NCI-H1092 treated with DMSO at 0.1 percent for 48 hours (cell line): ENCODE results near the gene THG1L.
"Not testable (repeated sequence)": the region's sequence is repeated elsewhere in the genome, so short reads cannot be mapped to it uniquely, and the experiment has no call there.

Experiments
- DNase-seq: peaks from one replicate; lab custom pipeline; 2025; lab: John Stamatoyannopoulos, UW

The THG1L gene

GRCh38 chr5:157731272-157732129, at the start of gene THG1L:
Gene THG1L (plus strand): TSS chr5:157731420. CDS start chr5:157731441, 21 bp downstream.
- DNase-seq, result peak; percentile 91

GRCh38 chr5:157682257-157682656, 49.0 kb upstream of the THG1L start:
- DNase-seq, result no peak

- not testable (repeated sequence) for DNase-seq
Measured at GRCh38 chr5:157686276-157687197, 44.7 kb upstream of the THG1L start.

GRCh38 chr5:157687198-157687554, 44.0 kb upstream of the THG1L start:
- DNase-seq, result no peak

- DNase-seq, result no peak
Measured at GRCh38 chr5:157689942-157690689, 41.1 kb upstream of the THG1L start.

- DNase-seq, result no peak
Measured at GRCh38 chr5:157690690-157691433, 40.4 kb upstream of the THG1L start.

GRCh38 chr5:157693816-157694215, 37.4 kb upstream of the THG1L start:
- DNase-seq, result not testable (repeated sequence)

GRCh38 chr5:157696154-157696553, 35.1 kb upstream of the THG1L start:
- not testable (repeated sequence) for DNase-seq

GRCh38 chr5:157698674-157699073, 32.5 kb upstream of the THG1L start:
- not testable (repeated sequence) for DNase-seq

- no peak for DNase-seq
Measured at GRCh38 chr5:157703736-157704135, 27.5 kb upstream of the THG1L start.

- DNase-seq, result no peak
Measured at GRCh38 chr5:157708866-157709265, 22.4 kb upstream of the THG1L start.

GRCh38 chr5:157709346-157709745, 21.9 kb upstream of the THG1L start:
- DNase-seq, result no peak

GRCh38 chr5:157710431-157710830, 20.8 kb upstream of the THG1L start:
- no peak for DNase-seq

- no peak for DNase-seq
Measured at GRCh38 chr5:157710882-157711281, 20.3 kb upstream of the THG1L start.

- no peak for DNase-seq
Measured at GRCh38 chr5:157713830-157714595, 17.2 kb upstream of the THG1L start.

- no peak for DNase-seq
Measured at GRCh38 chr5:157714596-157714864, 16.7 kb upstream of the THG1L start.

GRCh38 chr5:157718519-157718918, 12.7 kb upstream of the THG1L start:
- DNase-seq, result no peak

GRCh38 chr5:157719245-157719644, 12.0 kb upstream of the THG1L start:
- DNase-seq, result no peak

GRCh38 chr5:157721159-157721558, 10.1 kb upstream of the THG1L start:
- DNase-seq, result no peak

GRCh38 chr5:157722895-157723294, 8.3 kb upstream of the THG1L start:
- not testable (repeated sequence) for DNase-seq

- not testable (repeated sequence) for DNase-seq
Measured at GRCh38 chr5:157726607-157727006, 4.6 kb upstream of the THG1L start.
